Heart right ventricle (tissue), 16 donors: ENCODE data around the gene CCSER1. TPM values are rescaled to one million over a fixed set of nuclear protein-coding genes. Genes with fewer than 3 reads are reported as not detected.

Source experiments
- ATAC-seq, 8 donors: fragments of 200-7000 bp; cut with Tn5 transposase; one replicate each; pipeline ENCODE4 v1.9.1; 2020; ENCODE audit warnings: mild to moderate bottlenecking in 8 of 8, moderate library complexity in 8 of 8, moderate number of reproducible peaks in 1 of 8
- DNase-seq, 2 donors: peaks; one replicate each; pipeline ENCODE4 v3.0.0-alpha.2; 2020
- H3K27ac ChIP-seq, 10 donors: fragments of 200-600 bp; sonication (generic) in 2 of 10; one replicate each; pipeline versions ENCODE4 v1.5.0 to v1.8.0; 2020 to 2022; ENCODE audit warnings: mild to moderate bottlenecking in 3 of 10
- H3K27me3 ChIP-seq, 7 donors: fragments of 200-600 bp; one replicate each; pipeline ENCODE4 v1.8.0; 2021 to 2022; ENCODE audit warnings: mild to moderate bottlenecking in 2 of 7
- H3K36me3 ChIP-seq, 9 donors: fragments of 200-600 bp; sonication (generic) in 1 of 9; one replicate each; pipeline versions ENCODE4 v1.5.0 to v1.8.0; 2020 to 2022; ENCODE audit warnings: mild to moderate bottlenecking in 2 of 9
- H3K4me1 ChIP-seq, 9 donors: fragments of 200-600 bp; sonication (generic) in 1 of 9; one replicate each; pipeline versions ENCODE4 v1.5.0 to v1.8.0; 2020 to 2022; ENCODE audit warnings: mild to moderate bottlenecking in 4 of 9
- H3K4me3 ChIP-seq, 10 donors: fragments of 200-600 bp; sonication (generic) in 2 of 10; one replicate each; pipeline versions ENCODE4 v1.5.0 to v1.8.0; 2020 to 2022; ENCODE audit warnings: mild to moderate bottlenecking in 7 of 10, moderate library complexity in 2 of 10
- H3K9me3 ChIP-seq, 11 donors: fragments of 200-600 bp in 10 of 11; sonication (generic) in 2 of 11; one replicate each; pipeline versions ENCODE4 v1.5.0 to v1.8.0; 2013 to 2022; ENCODE audit warnings: mild to moderate bottlenecking in 2 of 11, control low read depth in 1 of 11, moderate library complexity in 1 of 11
- CTCF ChIP-seq, 9 donors: fragments of 200-600 bp; sonication (generic) in 2 of 9; IDR thresholded peaks; one replicate each; pipeline versions ENCODE4 v1.5.0 to v1.8.0; 2021 to 2022; ENCODE audit warnings: antibody characterized with exemption in 9 of 9, mild to moderate bottlenecking in 5 of 9, moderate library complexity in 1 of 9
- WGBS, 2 donors: extraction: QIAGEN DNeasy Blood & Tissue Kit; methylation state at CpG; one replicate each; pipeline ENCODE4 v1.1.7; 2013; ENCODE audit warnings: inconsistent platforms in 1 of 2; 5-methylcytosine and 5-hydroxymethylcytosine counted together
- intact Hi-C, 10 donors: fragments of 100-400 bp; cut with DNase I; formaldehyde crosslinking; loops; one replicate each; pipeline versions ENCODE4 v1.11.1 to v1.14.2; 2022
- polyA plus RNA-seq, 2 donors: library from polyadenylated mRNA; stranded (reverse); fragments of 200-250 nt; gene quantifications; one replicate each; pipeline ENCODE4 v1.2.3, GENCODE V29; 2013
- total RNA-seq, 10 donors: library from RNA; stranded (reverse); fragmentation: NEBNext Ultra II Directional in 3 of 10; extraction: Animal tissue kit (Norgen Biotek cat#: 25700) in 3 of 10; gene quantifications; one replicate each; pipeline versions ENCODE4 v1.2.1 to v1.2.4, GENCODE V29; 2021 to 2023
- donor health status: Arrhythmogenic right ventricular cardiomyopathy.
- donor health status: ischemic (EF 13 %, LVEDD 7.1; RV severe dilation, severe dysfunction).
- donor health status: healthy with polysubstance abuse.
- donor health status: DM: no; HTN: yes; CAD: no.
- donor health status: DM: no; HTN: no; CAD: no.
- donor health status: ischemic (EF 25% LVEDD 6.9; RV normal size, moderate dysfunction).
- donor health status: ischemic (EF 25% LVEDD 5.7; RV mildly dilated, moderate dysfunction).
- donor health status: healthy.
- donor health status: DM: yes; HTN: yes; CAD: no.
- donor health status: Ischemic cardiomyopathy.
- donor health status: ischemic (EF 35%, LVEDD 5.7; RV mildly dilated, moderate dysfunction).
- donor health status: nonischemic (EF 11% LVEDD 7.7; RV severe dilation, severe dysfunction).
- donor health status: DM: yes; HTN: yes; CAD: no.
- donor health status: PGD.
- donor health status: ischemic (EF 29% LVEDD 5.4; RV normal size, mild dysfunction).
- donor health status: nonischemic (EF 23%, LVEDD 6.1; RV moderate dilation, normal function).

The CCSER1 gene
- total and polyA plus RNA-seq, 12 donors, result 1.5 to 16.4 (median 12.0) TPM

- no peak for TF ChIP-seq CTCF (IDR thresholded peaks at IDR 0.05)
- no peak for ATAC-seq
- H3K27me3 ChIP-seq, result no peaks in the 10 kb centered on the region
Observed at GRCh38 chr4:90211174-90211573, 84.0 kb downstream of the CCSER1 start.

GRCh38 chr4:90215286-90215685 lies 88.1 kb downstream of the CCSER1 start:
- H3K27me3 ChIP-seq, result no peaks in the 10 kb centered on the region
- DNase-seq (no peak), ATAC-seq (no peak)
- peaks cover 0 to 12% (median 0%) of the 10 kb centered on the region in 9 donors for H3K4me1 ChIP-seq
- TF ChIP-seq CTCF (IDR thresholded peaks at IDR 0.05), result no peak
- peaks cover 0 to 3% (median 0%) of the 10 kb centered on the region in 11 donors for H3K9me3 ChIP-seq
- no peak overlapping the region for H3K4me3 ChIP-seq
- no peak overlapping the region for H3K27ac ChIP-seq
- no peaks in the 10 kb centered on the region for H3K36me3 ChIP-seq
- 40 to 64% methylated on average over 1 of the region's 1 CpG for whole genome bisulfite sequencing, 2 donors
- intact Hi-C loops, result no loop called here

More at GRCh38 chr4:90211174-90211573, 84.0 kb downstream of the CCSER1 start:
- no peak overlapping the region for H3K27ac ChIP-seq
- 79 to 80% methylated on average over 1 of the region's 1 CpG for WGBS, 2 donors
- H3K4me1 ChIP-seq, result peaks cover 0 to 28% (median 2%) of the 10 kb centered on the region in 9 donors
- H3K36me3 ChIP-seq, result no peaks in the 10 kb centered on the region
- H3K4me3 ChIP-seq, result no peak overlapping the region
- peaks cover 0 to 3% (median 0%) of the 10 kb centered on the region in 11 donors for H3K9me3 ChIP-seq
- DNase-seq, result no peak
- intact Hi-C loops, result no loop called here

GRCh38 chr4:90219822-90220221 lies 92.6 kb downstream of the CCSER1 start:
- 91 to 95% methylated on average over 3 of the region's 3 CpGs for WGBS, 2 donors
- intact Hi-C loops, result no loop called here
- Histone ChIP-seq H3K4me1 (no peaks in the 10 kb centered on the region), H3K27me3 (no peaks in the 10 kb centered on the region), H3K9me3 (peaks cover 0 to 3% (median 0%) of the 10 kb centered on the region in 11 donors), H3K27ac (no peak overlapping the region), H3K4me3 (no peak overlapping the region), H3K36me3 (no peaks in the 10 kb centered on the region)
- DNase-seq, result no peak
- no peak for TF ChIP-seq CTCF (IDR thresholded peaks at IDR 0.05)
- no peak for ATAC-seq

GRCh38 chr4:90220459-90220858 lies 93.3 kb downstream of the CCSER1 start:
- DNase-seq, result no peak
- H3K27ac ChIP-seq, result no peak overlapping the region
- TF ChIP-seq CTCF (IDR thresholded peaks at IDR 0.05), result no peak
- no peak for ATAC-seq
- no peaks in the 10 kb centered on the region for H3K4me1 ChIP-seq
- intact Hi-C loops, result no loop called here
- no peaks in the 10 kb centered on the region for H3K36me3 ChIP-seq
- 67 to 72% methylated on average over 4 of the region's 4 CpGs for WGBS, 2 donors
- H3K4me3 ChIP-seq, result no peak overlapping the region
- peaks cover 0 to 3% (median 0%) of the 10 kb centered on the region in 11 donors for H3K9me3 ChIP-seq
- H3K27me3 ChIP-seq, result no peaks in the 10 kb centered on the region
